ENCODE data around the gene MYL11. TPM values are rescaled to one million over a fixed set of nuclear protein-coding genes. Genes with fewer than 3 reads are reported as not detected.

The MYL11 gene
- polyA plus RNA-seq, 1 donor from 2014 or later, result not detected

DNA sequence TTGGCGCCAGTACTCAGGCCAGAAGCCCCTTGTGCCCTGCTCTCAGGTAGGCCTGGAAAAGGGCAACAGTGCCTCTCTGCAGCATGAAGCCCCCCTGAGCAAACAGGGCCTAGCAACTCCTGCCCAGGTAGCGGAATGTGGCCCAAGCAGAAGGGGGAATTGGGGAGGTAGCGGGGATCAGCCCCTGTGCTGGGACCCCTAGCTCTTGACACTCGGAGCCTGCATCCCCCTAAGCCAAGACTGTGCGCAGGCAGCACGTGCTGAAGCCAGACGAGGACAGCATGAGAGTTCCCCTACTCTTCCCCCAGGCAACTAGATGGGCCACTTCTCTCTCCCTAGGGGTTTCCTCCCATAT, 18.7 kb upstream of the MYL11 start:
- H3K9me3 ChIP-seq (ENCODE audit: low read length), result no peaks in the 10 kb centered on the region
- H3K36me3 ChIP-seq (ENCODE audit: insufficient read depth, low read length), result no peaks in the 10 kb centered on the region
- H3K9ac ChIP-seq (ENCODE audit: low read length), result peak overlapping the region; percentile 94
- no peaks in the 10 kb centered on the region for H3K9me2 ChIP-seq (ENCODE audit: insufficient read depth, low read length)
- TF ChIP-seq SMC3 (conservative IDR thresholded peaks at IDR 0.05; ENCODE audit: poor library complexity) (no peak), POLR2AphosphoS5 (IDR thresholded peaks at IDR 0.05) (no peak), EZH2 (IDR thresholded peaks at IDR 0.05; ENCODE audit: borderline replicate concordance, insufficient read depth, low read length, poor library complexity, severe bottlenecking) (no peak)
- TF ChIP-seq, protein P1, sequence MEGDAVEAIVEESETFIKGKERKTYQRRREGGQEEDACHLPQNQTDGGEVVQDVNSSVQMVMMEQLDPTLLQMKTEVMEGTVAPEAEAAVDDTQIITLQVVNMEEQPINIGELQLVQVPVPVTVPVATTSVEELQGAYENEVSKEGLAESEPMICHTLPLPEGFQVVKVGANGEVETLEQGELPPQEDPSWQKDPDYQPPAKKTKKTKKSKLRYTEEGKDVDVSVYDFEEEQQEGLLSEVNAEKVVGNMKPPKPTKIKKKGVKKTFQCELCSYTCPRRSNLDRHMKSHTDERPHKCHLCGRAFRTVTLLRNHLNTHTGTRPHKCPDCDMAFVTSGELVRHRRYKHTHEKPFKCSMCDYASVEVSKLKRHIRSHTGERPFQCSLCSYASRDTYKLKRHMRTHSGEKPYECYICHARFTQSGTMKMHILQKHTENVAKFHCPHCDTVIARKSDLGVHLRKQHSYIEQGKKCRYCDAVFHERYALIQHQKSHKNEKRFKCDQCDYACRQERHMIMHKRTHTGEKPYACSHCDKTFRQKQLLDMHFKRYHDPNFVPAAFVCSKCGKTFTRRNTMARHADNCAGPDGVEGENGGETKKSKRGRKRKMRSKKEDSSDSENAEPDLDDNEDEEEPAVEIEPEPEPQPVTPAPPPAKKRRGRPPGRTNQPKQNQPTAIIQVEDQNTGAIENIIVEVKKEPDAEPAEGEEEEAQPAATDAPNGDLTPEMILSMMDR (IDR thresholded peaks at IDR 0.05; ENCODE audit: poor library complexity, severe bottlenecking), result no peak
- H3F3A ChIP-seq (ENCODE audit: insufficient read depth, low read length, poor library complexity, severe bottlenecking), result no peaks in the 10 kb centered on the region
- peak overlapping the region; percentile 84 for H3K4me3 ChIP-seq (ENCODE audit: low read length)
- H3K4me2 ChIP-seq (ENCODE audit: low read length), result peak overlapping the region; percentile 82
- H4K20me1 ChIP-seq (ENCODE audit: insufficient read depth), result no peaks in the 10 kb centered on the region
- H3K27ac ChIP-seq (ENCODE audit: low read length), result peak overlapping the region; percentile 94
- no peaks in the 10 kb centered on the region for H3K27me3 ChIP-seq (ENCODE audit: insufficient read depth, low read depth, low read length)
- no peak overlapping the region for H2AFZ ChIP-seq (ENCODE audit: low read depth, low read length)
- H3K79me2 ChIP-seq (replicated peaks; ENCODE audit: insufficient read depth, low read length), result peaks cover 17% of the 10 kb centered on the region

DNA sequence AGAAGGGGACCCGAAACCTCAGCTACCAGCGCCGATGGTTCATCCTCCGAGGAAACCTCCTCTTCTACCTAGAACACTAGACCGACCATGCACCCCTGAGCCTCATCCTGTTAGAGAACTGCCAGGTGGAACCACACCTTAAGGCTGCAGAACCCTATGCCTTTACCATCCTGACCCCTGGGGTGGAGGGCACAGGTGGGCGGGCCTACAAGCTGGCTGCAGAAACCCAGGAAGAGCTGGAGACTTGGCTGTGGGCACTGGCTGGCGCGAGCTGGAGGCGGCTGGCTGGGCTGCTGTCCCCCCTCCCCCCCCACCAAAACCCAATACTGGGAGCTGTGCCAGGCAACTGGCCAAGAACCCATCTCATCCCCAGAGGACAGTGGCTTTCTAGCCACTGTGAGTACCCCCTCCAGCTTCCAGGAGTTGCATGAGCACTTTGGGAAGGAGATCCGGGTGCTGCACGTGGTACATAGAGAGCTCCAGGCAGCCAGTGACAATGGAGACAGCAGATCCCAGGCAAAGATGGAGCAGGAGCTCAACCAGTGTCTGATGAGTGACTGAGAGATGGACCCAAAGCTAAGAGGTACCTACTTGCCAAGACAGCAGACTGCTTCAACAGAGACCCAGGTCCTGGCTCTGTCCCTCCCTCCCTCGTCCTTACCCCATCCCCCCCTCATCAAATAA, 18.1 kb upstream of the MYL11 start:
- TF ChIP-seq RAD21 (conservative IDR thresholded peaks at IDR 0.05), result no peak
- TF ChIP-seq EZH2 (IDR thresholded peaks at IDR 0.05; ENCODE audit: borderline replicate concordance, insufficient read depth, low read length, poor library complexity, severe bottlenecking), result no peak
- TF ChIP-seq SMC3 (conservative IDR thresholded peaks at IDR 0.05; ENCODE audit: poor library complexity), result no peak
- Histone ChIP-seq H3K9me3 (ENCODE audit: low read length) (no peaks in the 10 kb centered on the region), H3K27me3 (ENCODE audit: insufficient read depth, low read depth, low read length) (no peaks in the 10 kb centered on the region), H4K20me1 (ENCODE audit: insufficient read depth) (no peaks in the 10 kb centered on the region), H3K36me3 (ENCODE audit: insufficient read depth, low read length) (no peaks in the 10 kb centered on the region), H3K4me2 (ENCODE audit: low read length) (no peak overlapping the region), H3F3A (ENCODE audit: insufficient read depth, low read length, poor library complexity, severe bottlenecking) (no peaks in the 10 kb centered on the region), H2AFZ (ENCODE audit: low read depth, low read length) (no peak overlapping the region), H3K9me2 (ENCODE audit: insufficient read depth, low read length) (no peaks in the 10 kb centered on the region), H3K79me2 (replicated peaks; ENCODE audit: insufficient read depth, low read length) (peaks cover 21% of the 10 kb centered on the region), H3K9ac (ENCODE audit: low read length) (no peak overlapping the region), H3K27ac (ENCODE audit: low read length) (peak overlapping the region; percentile 94), H3K4me3 (ENCODE audit: low read length) (peak overlapping the region; percentile 84)

DNA sequence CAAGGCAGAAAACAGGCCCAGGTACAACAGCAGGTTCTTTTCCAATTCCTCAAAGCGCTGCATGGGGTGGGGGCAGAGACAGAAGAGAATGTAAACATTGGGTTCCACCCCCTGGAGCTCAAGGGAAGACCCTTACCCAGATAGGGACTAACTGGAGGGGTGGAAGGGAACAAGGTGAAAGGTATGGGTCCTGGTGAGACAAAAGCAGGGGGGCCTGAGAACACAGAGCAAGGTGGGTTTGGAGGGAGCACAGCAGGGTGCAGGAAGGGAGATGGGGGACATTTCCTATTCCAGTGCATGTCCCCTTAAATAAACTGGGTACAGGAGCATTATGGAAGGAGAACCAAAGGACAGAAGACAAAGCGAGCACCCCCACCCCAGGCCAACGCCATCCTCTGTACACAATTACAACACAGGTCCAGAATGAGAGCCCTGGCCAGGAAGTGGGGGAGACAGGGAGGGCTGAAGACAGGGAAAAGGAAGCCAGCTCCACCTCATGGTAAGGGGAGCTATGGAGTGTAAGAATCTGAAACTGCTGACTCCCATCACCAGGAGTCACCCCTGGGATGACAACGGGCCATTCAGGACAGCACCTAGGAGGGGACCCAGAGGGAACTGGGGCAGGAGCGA, 17.4 kb upstream of the MYL11 start:
- Histone ChIP-seq H3K36me3 (ENCODE audit: insufficient read depth, low read length) (no peaks in the 10 kb centered on the region), H3K9ac (ENCODE audit: low read length) (no peak overlapping the region), H3K79me2 (replicated peaks; ENCODE audit: insufficient read depth, low read length) (peaks cover 21% of the 10 kb centered on the region)

More for the DNA sequence above, 17.4 kb upstream of the MYL11 start:
- Histone ChIP-seq H3K9me3 (ENCODE audit: low read length) (no peaks in the 10 kb centered on the region), H3K9me2 (ENCODE audit: insufficient read depth, low read length) (no peaks in the 10 kb centered on the region), H2AFZ (ENCODE audit: low read depth, low read length) (no peak overlapping the region), H3F3A (ENCODE audit: insufficient read depth, low read length, poor library complexity, severe bottlenecking) (no peaks in the 10 kb centered on the region), H3K27ac (ENCODE audit: low read length) (no peak overlapping the region), H4K20me1 (ENCODE audit: insufficient read depth) (no peaks in the 10 kb centered on the region), H3K27me3 (ENCODE audit: insufficient read depth, low read depth, low read length) (no peaks in the 10 kb centered on the region), H3K4me2 (ENCODE audit: low read length) (no peak overlapping the region), H3K4me3 (ENCODE audit: low read length) (no peak overlapping the region)
- TF ChIP-seq, protein P2, sequence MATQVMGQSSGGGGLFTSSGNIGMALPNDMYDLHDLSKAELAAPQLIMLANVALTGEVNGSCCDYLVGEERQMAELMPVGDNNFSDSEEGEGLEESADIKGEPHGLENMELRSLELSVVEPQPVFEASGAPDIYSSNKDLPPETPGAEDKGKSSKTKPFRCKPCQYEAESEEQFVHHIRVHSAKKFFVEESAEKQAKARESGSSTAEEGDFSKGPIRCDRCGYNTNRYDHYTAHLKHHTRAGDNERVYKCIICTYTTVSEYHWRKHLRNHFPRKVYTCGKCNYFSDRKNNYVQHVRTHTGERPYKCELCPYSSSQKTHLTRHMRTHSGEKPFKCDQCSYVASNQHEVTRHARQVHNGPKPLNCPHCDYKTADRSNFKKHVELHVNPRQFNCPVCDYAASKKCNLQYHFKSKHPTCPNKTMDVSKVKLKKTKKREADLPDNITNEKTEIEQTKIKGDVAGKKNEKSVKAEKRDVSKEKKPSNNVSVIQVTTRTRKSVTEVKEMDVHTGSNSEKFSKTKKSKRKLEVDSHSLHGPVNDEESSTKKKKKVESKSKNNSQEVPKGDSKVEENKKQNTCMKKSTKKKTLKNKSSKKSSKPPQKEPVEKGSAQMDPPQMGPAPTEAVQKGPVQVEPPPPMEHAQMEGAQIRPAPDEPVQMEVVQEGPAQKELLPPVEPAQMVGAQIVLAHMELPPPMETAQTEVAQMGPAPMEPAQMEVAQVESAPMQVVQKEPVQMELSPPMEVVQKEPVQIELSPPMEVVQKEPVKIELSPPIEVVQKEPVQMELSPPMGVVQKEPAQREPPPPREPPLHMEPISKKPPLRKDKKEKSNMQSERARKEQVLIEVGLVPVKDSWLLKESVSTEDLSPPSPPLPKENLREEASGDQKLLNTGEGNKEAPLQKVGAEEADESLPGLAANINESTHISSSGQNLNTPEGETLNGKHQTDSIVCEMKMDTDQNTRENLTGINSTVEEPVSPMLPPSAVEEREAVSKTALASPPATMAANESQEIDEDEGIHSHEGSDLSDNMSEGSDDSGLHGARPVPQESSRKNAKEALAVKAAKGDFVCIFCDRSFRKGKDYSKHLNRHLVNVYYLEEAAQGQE (IDR thresholded peaks at IDR 0.05; ENCODE audit: borderline replicate concordance), result no peak
- TF ChIP-seq MXI1 (conservative IDR thresholded peaks at IDR 0.05; ENCODE audit: poor library complexity, severe bottlenecking) (no peak), EZH2 (IDR thresholded peaks at IDR 0.05; ENCODE audit: borderline replicate concordance, insufficient read depth, low read length, poor library complexity, severe bottlenecking) (no peak), TAF1 (IDR thresholded peaks at IDR 0.05; ENCODE audit: low read depth) (no peak), POLR2AphosphoS5 (IDR thresholded peaks at IDR 0.05) (no peak), SMC3 (conservative IDR thresholded peaks at IDR 0.05; ENCODE audit: poor library complexity) (no peak), EP300 (conservative IDR thresholded peaks at IDR 0.05; ENCODE audit: poor library complexity, severe bottlenecking) (no peak), RAD21 (conservative IDR thresholded peaks at IDR 0.05) (no peak)
- TF ChIP-seq, protein P1 (IDR thresholded peaks at IDR 0.05; ENCODE audit: poor library complexity, severe bottlenecking), result no peak
